Keratinocyte (primary cell): ENCODE measurements around the gene LSP1. TPM values are rescaled to one million over a fixed set of nuclear protein-coding genes. Genes with fewer than 3 reads are reported as not detected.

Source experiments
- DNase-seq: peaks from one replicate; pipeline ENCODE4 v3.0.0-alpha.2; 2011; ENCODE audit warnings: low read depth, missing footprints, low spot score
- FAIRE-seq: peaks from 2 replicates; lab custom pipeline; 2011; peaks lifted over from hg19 to GRCh38; lab: Jason Lieb, UNC
- H2AFZ ChIP-seq: 2 replicates; pipeline ENCODE4 v1.6.0; 2012; ENCODE audit warnings: low read length, control low read depth, inconsistent platforms; ENCODE audit not compliant: control insufficient read depth
- H3K27ac ChIP-seq: 2 replicates; pipeline ENCODE4 v1.5.1; 2011; ENCODE audit warnings: low read length; ENCODE audit not compliant: control insufficient read depth, insufficient read depth
- H3K27me3 ChIP-seq: 3 replicates; pipeline ENCODE4 v1.6.0; 2011; ENCODE audit warnings: low read length; ENCODE audit not compliant: control insufficient read depth, insufficient read depth; ENCODE audit errors: extremely low read depth
- H3K36me3 ChIP-seq, 2 experiments: 2 replicates in 1 of 2; 3 replicates in 1 of 2; pipeline ENCODE4 v1.5.1; 2011; ENCODE audit warnings: low read length in 2 of 2, mild to moderate bottlenecking in 1 of 2; ENCODE audit not compliant: control insufficient read depth in 2 of 2, insufficient read depth in 2 of 2; ENCODE audit errors: extremely low read depth in 1 of 2
- H3K4me1 ChIP-seq: 3 replicates; pipeline ENCODE4 v1.5.1; 2011; ENCODE audit warnings: low read length; ENCODE audit not compliant: control insufficient read depth, insufficient read depth; ENCODE audit errors: extremely low read depth
- H3K4me2 ChIP-seq: 3 replicates; pipeline ENCODE4 v1.6.0; 2011; ENCODE audit warnings: low read depth, low read length; ENCODE audit not compliant: control insufficient read depth, insufficient read depth; ENCODE audit errors: extremely low read depth
- H3K4me3 ChIP-seq, 3 experiments: fragments of 200-600 bp in 1 of 3; sonication (generic) in 1 of 3; 2 replicates in 2 of 3; 3 replicates in 1 of 3; pipeline ENCODE4 v1.5.1; 2011 to 2016; ENCODE audit warnings: low read length in 3 of 3, mild to moderate bottlenecking in 3 of 3, control low read depth in 2 of 3, inconsistent platforms in 1 of 3, low read depth in 1 of 3, mixed read lengths in 1 of 3, mixed run types in 1 of 3, moderate library complexity in 1 of 3; ENCODE audit not compliant: control insufficient read depth in 2 of 3, insufficient read depth in 2 of 3; ENCODE audit errors: extremely low read depth in 1 of 3
- H3K79me2 ChIP-seq: 2 replicates; pipeline ENCODE4 v1.6.0; 2012; ENCODE audit warnings: low read length; ENCODE audit not compliant: control insufficient read depth, insufficient read depth
- H3K9ac ChIP-seq: 3 replicates; pipeline ENCODE4 v1.6.0; 2011; ENCODE audit warnings: low read length; ENCODE audit not compliant: control insufficient read depth, insufficient read depth; ENCODE audit errors: extremely low read depth
- H3K9me1 ChIP-seq: 3 replicates; pipeline ENCODE4 v1.6.0; 2011; ENCODE audit warnings: low read length; ENCODE audit not compliant: control insufficient read depth, insufficient read depth; ENCODE audit errors: extremely low read depth
- H3K9me3 ChIP-seq: 2 replicates; pipeline ENCODE4 v1.5.1; 2012; ENCODE audit warnings: low read depth, low read length; ENCODE audit not compliant: control insufficient read depth
- H4K20me1 ChIP-seq: 3 replicates; pipeline ENCODE4 v1.6.0; 2011; ENCODE audit warnings: low read length; ENCODE audit not compliant: control insufficient read depth, insufficient read depth; ENCODE audit errors: extremely low read depth
- EZH2 ChIP-seq: IDR thresholded peaks from one replicate; pipeline ENCODE4 v1.6.1; 2012; ENCODE audit warnings: inconsistent platforms, mild to moderate bottlenecking, low read length, moderate library complexity
- dilution Hi-C: fragments of 300-500 bp; cut with MboI; formaldehyde crosslinking; loops from one replicate; pipeline ENCODE4 v1.7.0; 2020; ENCODE audit warnings: low sequenced_read_pairs; ENCODE audit not compliant: extremely low pct_ligation_motif_present
- polyA plus RNA-seq, 5 experiments: library from polyadenylated mRNA; depleted of rRNA in 3 of 5; stranded (reverse) in 3 of 5; stranded (forward) in 1 of 5; unstranded in 1 of 5; fragments of >200 nt; gene quantifications; 1 replicate in 1 of 5; 2 replicates in 3 of 5; 3 replicates in 1 of 5; pipeline versions ENCODE4 v1.2.1 to v1.2.3, GENCODE V29; 2011 to 2012; ENCODE audit warnings: missing spikeins in 2 of 5, low read depth in 1 of 5, low replicate concordance in 1 of 5
- TF ChIP-seq, protein P1 (sequence below), 3 experiments: IDR thresholded peaks in 1 of 3; conservative IDR thresholded peaks in 1 of 3; optimal IDR thresholded peaks in 1 of 3; 2 replicates in 2 of 3; 3 replicates in 1 of 3; pipeline versions ENCODE3 to v1.5.1; 2011; ENCODE audit warnings: low read length in 3 of 3, mild to moderate bottlenecking in 3 of 3, moderate library complexity in 2 of 3, control low read depth in 1 of 3, inconsistent platforms in 1 of 3; ENCODE audit not compliant: insufficient read depth in 2 of 3; ENCODE audit errors: extremely low read depth in 1 of 3

The LSP1 gene
- polyA plus RNA-seq, 1 donor (not counting 4 experiments of a cell fraction or from before 2014, with no cell fraction given): 0.94 TPM

GRCh38 chr11:1931341-1932104 lies 78.6 kb downstream of the LSP1 start:
- Histone ChIP-seq H3K9me3 (no peaks in the 10 kb centered on the region), H3K9ac (no peak overlapping the region), H3K4me2 (no peak overlapping the region), H4K20me1 (no peaks in the 10 kb centered on the region), H3K4me3 (no peak overlapping the region), H3K4me1 (no peaks in the 10 kb centered on the region), H3K36me3 (no peaks in the 10 kb centered on the region), H2AFZ (no peak overlapping the region), H3K27me3 (peaks cover 4% of the 10 kb centered on the region), H3K27ac (no peak overlapping the region), H3K79me2 (no peaks in the 10 kb centered on the region), H3K9me1 (no peaks in the 10 kb centered on the region)
- DNase-seq (no peak), FAIRE-seq (no peak)
- TF ChIP-seq, protein P1, sequence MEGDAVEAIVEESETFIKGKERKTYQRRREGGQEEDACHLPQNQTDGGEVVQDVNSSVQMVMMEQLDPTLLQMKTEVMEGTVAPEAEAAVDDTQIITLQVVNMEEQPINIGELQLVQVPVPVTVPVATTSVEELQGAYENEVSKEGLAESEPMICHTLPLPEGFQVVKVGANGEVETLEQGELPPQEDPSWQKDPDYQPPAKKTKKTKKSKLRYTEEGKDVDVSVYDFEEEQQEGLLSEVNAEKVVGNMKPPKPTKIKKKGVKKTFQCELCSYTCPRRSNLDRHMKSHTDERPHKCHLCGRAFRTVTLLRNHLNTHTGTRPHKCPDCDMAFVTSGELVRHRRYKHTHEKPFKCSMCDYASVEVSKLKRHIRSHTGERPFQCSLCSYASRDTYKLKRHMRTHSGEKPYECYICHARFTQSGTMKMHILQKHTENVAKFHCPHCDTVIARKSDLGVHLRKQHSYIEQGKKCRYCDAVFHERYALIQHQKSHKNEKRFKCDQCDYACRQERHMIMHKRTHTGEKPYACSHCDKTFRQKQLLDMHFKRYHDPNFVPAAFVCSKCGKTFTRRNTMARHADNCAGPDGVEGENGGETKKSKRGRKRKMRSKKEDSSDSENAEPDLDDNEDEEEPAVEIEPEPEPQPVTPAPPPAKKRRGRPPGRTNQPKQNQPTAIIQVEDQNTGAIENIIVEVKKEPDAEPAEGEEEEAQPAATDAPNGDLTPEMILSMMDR (optimal IDR thresholded peaks at IDR 0.05 in 1 of 3, IDR thresholded peaks at IDR 0.05 in 1 of 3, conservative IDR thresholded peaks at IDR 0.05 in 1 of 3; ENCODE audit: extremely low read depth in 1 of 3, insufficient read depth in 2 of 3, low read length in 3 of 3): no peak
- no peak for TF ChIP-seq EZH2
- dilution Hi-C loops: no loop called here

DNA sequence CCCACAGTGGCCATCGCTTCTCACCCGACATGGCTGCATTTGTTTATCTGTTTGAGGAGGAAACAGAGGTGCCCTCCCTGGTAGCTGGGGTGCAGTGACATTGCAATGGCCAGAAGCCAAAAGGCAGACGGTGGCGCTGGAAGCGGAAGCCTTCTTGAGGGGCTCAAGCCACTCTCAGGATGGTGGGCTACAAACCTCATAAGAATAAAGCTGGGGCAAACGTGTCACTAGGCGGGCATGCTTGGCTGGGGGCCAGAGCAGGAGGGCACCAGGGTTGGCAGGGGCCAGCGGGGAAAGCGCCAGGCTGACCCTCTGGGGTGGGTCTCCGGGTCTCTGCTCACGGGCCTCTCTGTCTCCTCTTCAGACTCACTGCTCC lies 79.2 kb downstream of the LSP1 start:
- H4K20me1 ChIP-seq: no peaks in the 10 kb centered on the region
- no peaks in the 10 kb centered on the region for H3K9me1 ChIP-seq
- no peaks in the 10 kb centered on the region for H3K9me3 ChIP-seq
- DNase-seq: no peak
- peaks cover 4% of the 10 kb centered on the region for H3K27me3 ChIP-seq
- no peak overlapping the region for H3K4me3 ChIP-seq
- no peak for FAIRE-seq
- TF ChIP-seq EZH2: no peak
- TF ChIP-seq, protein P1 (optimal IDR thresholded peaks at IDR 0.05 in 1 of 3, IDR thresholded peaks at IDR 0.05 in 1 of 3, conservative IDR thresholded peaks at IDR 0.05 in 1 of 3; ENCODE audit: extremely low read depth in 1 of 3, insufficient read depth in 2 of 3, low read length in 3 of 3): no peak
- dilution Hi-C loops: no loop called here
- no peak overlapping the region for H3K9ac ChIP-seq
- no peak overlapping the region for H3K27ac ChIP-seq
- H2AFZ ChIP-seq: no peak overlapping the region
- H3K79me2 ChIP-seq: no peaks in the 10 kb centered on the region
- no peaks in the 10 kb centered on the region for H3K36me3 ChIP-seq
- H3K4me2 ChIP-seq: no peak overlapping the region
- H3K4me1 ChIP-seq: no peaks in the 10 kb centered on the region
